GM21619 (cell line): ENCODE measurements around the gene DDRGK1.
"Not testable (repeated sequence)": the region's sequence is repeated elsewhere in the genome, so short reads cannot be mapped to it uniquely, and the experiment has no call there.

Source experiments
- ATAC-seq: cut with Tn5 transposase; IDR thresholded peaks from one replicate; pipeline ENCODE4 v1.9.1; 2021; ENCODE audit not compliant: unreplicated experiment

The DDRGK1 gene

GRCh38 chr20:3188823-3189413 is 15.6 kb downstream of the DDRGK1 start:
- ATAC-seq = no peak

DNA sequence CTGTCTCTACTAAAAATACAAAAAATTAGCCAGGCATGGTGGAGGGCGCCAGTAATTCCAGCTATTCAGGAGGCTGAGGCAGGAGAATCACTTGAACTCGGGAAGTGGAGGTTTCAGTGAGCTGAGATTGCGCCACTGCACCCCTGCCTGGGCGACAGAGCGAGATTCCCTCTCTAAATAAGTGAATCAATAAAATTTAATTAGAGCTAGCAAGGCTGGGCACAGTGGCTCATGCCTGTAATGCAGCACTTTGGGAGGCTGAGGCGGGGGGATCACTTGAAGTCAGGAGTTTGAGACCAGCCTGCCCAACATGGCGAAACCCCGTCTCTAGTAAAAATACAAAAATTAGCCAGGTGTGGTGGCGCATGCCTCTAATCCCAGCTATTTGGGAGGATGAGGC is 16.6 kb downstream of the DDRGK1 start:
- not testable (repeated sequence) for ATAC-seq

DNA sequence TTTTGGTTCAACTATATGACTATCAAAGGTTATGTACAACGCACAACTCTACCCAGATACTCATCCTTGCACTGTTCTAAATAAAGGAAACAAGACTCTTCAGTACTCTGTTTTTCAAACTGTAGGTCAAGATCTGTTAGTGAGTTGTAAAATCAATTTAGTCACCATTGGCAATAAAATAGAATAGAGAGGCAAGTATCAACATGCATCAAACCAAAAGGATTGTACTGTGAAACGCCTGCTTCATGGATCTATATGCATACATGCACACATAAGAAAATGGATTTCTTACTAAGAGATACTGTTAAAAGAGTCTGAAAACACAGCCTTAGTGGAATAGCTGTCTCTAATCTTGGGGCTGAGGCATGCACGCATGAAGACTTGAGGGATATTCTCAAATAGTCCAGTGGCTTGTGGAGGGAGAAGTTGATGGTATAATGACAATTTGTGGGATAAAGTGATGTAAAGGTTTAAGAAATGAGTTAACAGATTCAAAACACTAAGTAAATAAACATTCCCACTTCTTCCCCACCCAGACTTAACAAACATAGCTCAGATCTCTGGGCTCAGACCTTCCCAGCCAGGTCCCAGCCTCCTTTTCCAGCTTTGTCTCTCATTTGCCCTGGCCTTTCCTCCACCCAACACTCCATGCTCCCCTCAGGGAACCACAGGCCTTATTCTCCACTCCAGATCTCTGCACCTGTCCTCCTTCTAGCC is 20.4 kb downstream of the DDRGK1 start:
- ATAC-seq = no peak

GRCh38 chr20:3182429-3182828 is 22.1 kb downstream of the DDRGK1 start:
- not testable (repeated sequence) for ATAC-seq

DNA sequence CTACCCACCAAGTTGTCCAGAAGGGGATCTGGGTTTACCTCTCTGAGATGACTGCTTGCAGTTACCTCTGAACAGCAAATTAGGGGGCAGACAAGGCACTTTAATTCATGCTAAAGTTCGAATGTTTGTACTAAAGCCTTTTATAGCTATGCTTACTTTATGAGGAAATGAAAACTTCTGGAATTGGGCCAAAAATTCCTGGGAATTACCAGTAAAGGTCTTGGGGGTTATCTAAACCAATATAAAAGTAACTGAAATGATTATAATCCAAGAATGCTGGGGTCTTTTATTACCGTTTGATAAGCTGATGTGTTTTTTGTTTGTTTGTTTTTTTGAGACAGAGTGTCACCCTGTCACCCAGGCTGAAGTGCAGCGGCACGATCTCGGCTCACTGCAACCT is 23.2 kb downstream of the DDRGK1 start:
- no peak for ATAC-seq

GRCh38 chr20:3180319-3180718 is 24.2 kb downstream of the DDRGK1 start:
- no peak for ATAC-seq

GRCh38 chr20:3177746-3178485 is 26.6 kb downstream of the DDRGK1 start:
- no peak for ATAC-seq

GRCh38 chr20:3175270-3175669 is 29.2 kb downstream of the DDRGK1 start:
- ATAC-seq = no peak

DNA sequence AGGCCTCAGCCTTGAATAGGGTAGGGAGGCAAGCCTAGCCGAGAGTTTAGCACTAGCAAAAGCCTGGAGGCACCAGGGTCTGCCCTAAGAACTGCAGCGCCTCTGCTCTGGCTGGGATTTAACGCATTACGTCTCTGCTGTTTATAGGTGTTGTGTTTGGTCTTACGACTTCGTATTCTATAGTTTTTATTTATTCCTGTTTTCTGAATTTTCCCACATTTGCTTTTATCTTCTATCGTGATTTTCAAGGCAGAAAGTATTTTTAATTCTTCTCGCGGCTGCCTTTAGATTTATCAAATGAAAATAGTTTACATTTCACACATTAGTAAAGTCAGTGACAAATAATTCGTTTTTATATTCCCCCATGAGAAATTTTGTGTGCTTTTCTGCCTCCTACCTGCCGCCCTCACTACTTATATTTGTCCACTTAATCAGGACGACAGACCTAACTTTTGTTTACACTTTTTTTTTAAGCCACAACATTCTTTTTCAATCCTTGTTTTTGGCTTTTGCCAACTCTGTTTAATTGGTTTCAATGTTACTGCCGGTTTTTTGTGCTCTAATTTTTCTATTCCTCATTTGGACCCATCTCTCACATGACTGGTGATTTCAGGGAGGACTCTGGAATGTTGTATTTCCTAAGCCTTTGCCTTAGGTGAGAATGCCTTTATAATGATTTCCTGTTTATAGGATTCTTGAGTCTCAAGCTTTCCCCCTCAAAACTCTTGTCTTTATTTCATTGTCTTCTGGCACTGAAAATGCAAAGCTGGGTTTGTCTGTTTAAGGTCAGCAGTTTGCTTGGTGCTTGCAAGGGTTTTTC is 29.8 kb downstream of the DDRGK1 start:
- no peak for ATAC-seq

DNA sequence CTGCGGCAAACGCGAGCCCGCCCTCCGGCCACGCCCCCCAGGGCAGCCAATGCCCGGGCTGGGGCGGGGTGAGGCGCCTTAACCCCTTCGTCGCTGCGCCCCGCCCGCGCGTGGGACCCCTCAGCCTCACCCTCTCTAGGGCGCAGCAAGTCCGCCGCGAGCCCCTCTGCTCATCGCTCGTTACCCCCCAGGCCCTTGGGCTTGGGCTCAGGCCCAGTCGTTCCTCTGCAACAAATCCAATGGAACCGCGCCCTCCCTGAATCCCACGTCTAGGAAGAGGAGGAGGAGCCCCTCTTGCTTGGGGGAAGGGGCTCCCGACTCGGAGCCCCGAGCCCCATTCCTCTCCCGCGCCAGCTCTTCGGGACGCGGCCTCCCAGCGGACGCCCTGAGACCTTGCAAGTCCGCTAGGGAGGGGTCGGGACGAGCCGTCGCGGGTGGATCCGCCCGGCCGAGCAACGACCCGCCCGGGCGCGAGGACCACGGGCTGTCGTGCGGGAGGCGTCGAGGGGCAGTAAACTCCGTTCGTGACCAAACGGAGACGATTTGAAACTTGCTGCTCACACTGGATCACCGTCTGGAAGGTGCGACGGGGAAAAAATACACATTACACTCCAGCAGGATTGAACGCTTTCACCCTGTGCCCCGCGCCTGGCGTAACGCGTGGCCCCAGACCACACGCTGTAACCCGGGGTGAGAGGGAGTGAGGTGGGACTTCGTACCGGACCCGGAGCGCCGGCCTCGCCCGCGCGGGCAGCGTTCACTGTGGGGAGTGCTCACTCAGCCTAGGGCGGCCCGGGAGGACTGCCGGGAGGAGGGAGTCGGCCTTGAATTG is 30.7 kb downstream of the DDRGK1 start:
- peak; percentile 87 for ATAC-seq

- peak; percentile 50 for ATAC-seq
These were observed 31.4 kb downstream of the DDRGK1 start, which contains the start of gene LZTS3 for GRCh38 chr20:3172933-3173609. Gene LZTS3, minus strand, starts transcription at chr20:3173549. Its CDS starts 6,386 bp downstream, at chr20:3167163.

DNA sequence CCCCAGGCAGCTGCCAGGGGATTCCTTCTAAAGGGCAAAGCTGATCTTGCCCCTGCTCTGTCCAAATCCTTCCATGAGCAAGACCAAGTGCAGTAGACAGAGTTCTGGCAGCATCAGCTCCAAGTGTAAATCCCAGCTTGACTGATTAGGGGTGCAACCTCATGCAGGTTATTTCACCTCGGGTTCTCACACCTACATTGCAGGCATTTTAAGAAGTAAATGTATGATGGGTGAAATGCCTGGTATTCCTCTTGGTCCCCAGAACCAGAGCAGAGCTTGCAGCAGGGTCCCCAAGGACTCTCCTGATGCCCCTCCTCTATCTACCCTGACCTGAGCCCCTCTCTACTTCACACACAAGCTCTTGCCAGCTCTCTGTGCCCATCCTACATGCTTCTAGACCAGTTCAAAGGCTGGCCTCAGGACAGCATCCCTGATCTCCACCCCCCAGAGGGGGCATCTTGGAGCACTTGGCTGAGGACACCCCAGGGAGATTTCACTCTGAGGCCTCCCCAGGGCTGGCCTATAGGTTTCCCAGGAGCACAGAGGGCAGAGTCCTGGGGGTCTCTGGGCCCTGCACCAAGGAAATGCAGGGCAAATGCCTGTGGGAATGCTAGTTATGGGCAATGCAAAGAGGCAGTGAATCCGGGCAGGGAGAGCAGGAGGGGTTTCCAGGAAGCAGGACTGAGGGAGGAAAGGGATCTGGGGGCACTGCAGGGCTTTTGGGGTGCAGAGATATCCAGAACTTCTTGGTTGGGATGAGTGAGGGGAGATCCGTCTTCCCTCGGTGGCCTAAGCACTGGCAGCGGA is 32.2 kb downstream of the DDRGK1 start:
- no peak for ATAC-seq

DNA sequence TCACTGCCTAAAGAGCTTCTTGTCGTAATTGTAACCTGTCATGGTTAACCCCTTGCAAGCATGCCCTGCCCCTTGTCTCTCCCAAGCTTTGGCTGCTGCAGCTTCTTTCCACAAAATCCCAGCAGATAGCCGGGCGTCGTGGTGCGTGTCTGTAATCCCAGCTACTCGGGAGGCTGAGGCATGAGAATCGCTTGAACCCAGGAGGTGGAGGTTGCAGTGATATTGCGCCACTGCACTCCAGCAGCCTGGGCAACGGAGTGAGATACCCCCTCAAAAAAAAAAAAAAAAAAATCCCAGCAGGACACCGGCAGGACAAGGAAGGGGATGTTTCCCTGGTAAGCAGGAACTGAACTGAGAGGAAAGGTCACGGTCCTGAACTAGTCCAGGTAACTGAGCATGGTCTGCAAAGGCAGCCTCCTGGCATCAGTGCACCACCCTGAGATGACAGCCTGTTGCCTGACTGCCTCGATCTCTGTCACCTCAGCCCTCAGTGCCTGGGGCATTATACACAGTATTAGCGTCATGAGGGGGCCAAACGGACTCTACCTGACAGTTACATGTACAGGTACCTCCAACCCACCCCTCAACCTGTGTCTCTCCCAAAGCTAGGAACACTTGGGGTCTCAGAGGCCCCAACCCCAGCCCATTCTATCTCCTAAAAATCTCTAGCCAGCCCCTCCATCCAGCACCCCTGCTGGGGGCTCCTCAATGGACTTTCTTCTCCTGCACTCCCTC is 32.9 kb downstream of the DDRGK1 start:
- no peak for ATAC-seq

DNA sequence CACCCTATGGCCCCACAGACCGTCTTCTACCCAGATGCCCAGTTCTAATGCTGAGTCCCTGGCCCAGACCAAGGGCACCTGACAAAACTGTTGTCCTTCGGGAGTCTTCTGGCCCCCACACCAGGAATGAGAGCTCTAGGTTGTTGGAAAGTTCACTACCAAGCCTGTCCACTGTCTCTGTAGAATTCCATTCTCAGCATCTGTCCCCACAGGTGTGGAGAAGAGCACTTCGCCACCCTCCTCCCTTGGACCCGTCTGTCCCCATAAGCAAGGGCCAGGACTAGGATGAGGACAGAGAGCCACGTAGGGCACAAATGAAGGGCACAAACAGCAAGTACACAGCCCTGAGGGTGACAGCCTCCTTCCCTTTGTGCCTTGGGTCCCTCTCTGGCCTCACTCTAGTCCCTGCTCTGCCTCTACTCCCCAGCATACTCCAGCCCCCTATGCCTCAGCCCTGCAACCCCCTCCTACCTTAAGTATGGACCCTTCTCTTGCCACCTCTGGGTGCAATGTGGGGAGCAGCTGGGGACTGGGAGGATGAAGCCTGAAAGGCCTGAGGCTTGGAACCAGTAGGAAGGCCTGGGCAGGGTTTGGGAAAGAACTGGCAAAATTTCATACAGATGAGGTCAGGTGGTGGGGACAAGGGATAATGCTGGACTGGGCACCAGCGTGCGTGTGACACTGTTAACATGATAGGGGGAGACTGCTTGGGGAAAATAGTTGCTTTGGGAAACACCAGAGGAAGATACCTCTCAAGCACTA is 35.5 kb downstream of the DDRGK1 start:
- ATAC-seq = no peak

GRCh38 chr20:3168079-3168828 is 36.2 kb downstream of the DDRGK1 start:
- no peak for ATAC-seq

GRCh38 chr20:3167738-3168078 is 36.8 kb downstream of the DDRGK1 start:
- ATAC-seq = no peak

GRCh38 chr20:3166913-3167342 is 37.6 kb downstream of the DDRGK1 start:
- ATAC-seq = no peak
